CD4-positive, alpha-beta T cell treated with Interleukin-2 at 100 ng/mL for 4 hours (primary cell): ENCODE data around the gene CTLA4.

Experiments used
- DNase-seq: peaks from one replicate; pipeline ENCODE4 v3.0.0-alpha.2; 2020; ENCODE audit warnings: low spot score

Gene CTLA4

GRCh38 chr2:203891474-203891873 lies 23.9 kb downstream of the CTLA4 start:
- DNase-seq: no peak

- DNase-seq: no peak
Measured at GRCh38 chr2:203892207-203892606, 24.6 kb downstream of the CTLA4 start.

- DNase-seq: no peak
Measured at GRCh38 chr2:203893401-203893800, 25.8 kb downstream of the CTLA4 start.

- DNase-seq: no peak
Measured at GRCh38 chr2:203893840-203894239, 26.3 kb downstream of the CTLA4 start.

GRCh38 chr2:203894262-203894661 lies 26.7 kb downstream of the CTLA4 start:
- no peak for DNase-seq

- no peak for DNase-seq
Measured at GRCh38 chr2:203897544-203897943, 30.0 kb downstream of the CTLA4 start.

GRCh38 chr2:203898657-203899056 lies 31.1 kb downstream of the CTLA4 start:
- DNase-seq: no peak

- no peak for DNase-seq
Measured at GRCh38 chr2:203900253-203900652, 32.7 kb downstream of the CTLA4 start.

- no peak for DNase-seq
Measured at GRCh38 chr2:203904022-203904421, 36.5 kb downstream of the CTLA4 start.

GRCh38 chr2:203905656-203906055 lies 38.1 kb downstream of the CTLA4 start:
- no peak for DNase-seq

- no peak for DNase-seq
Measured at GRCh38 chr2:203908066-203908796, 40.7 kb downstream of the CTLA4 start.

- no peak for DNase-seq
Measured at GRCh38 chr2:203908797-203909185, 41.2 kb downstream of the CTLA4 start.

- DNase-seq: peak; percentile 48
Measured at GRCh38 chr2:203909261-203909967, 41.8 kb downstream of the CTLA4 start.

- DNase-seq: no peak
Measured at GRCh38 chr2:203909974-203910373, 42.4 kb downstream of the CTLA4 start.

- no peak for DNase-seq
Measured at GRCh38 chr2:203913947-203914346, 46.4 kb downstream of the CTLA4 start.

- no peak for DNase-seq
Measured at GRCh38 chr2:203914546-203915182, 47.1 kb downstream of the CTLA4 start.

- no peak for DNase-seq
Measured at GRCh38 chr2:203915256-203915655, 47.7 kb downstream of the CTLA4 start.

- no peak for DNase-seq
Measured at GRCh38 chr2:203916756-203917155, 49.2 kb downstream of the CTLA4 start.

- DNase-seq: no peak
Measured at GRCh38 chr2:203918264-203918663, 50.7 kb downstream of the CTLA4 start.

- no peak for DNase-seq
Measured at GRCh38 chr2:203918839-203919238, 51.3 kb downstream of the CTLA4 start.
